H1 (cell line): ENCODE results near the gene POLR3GL. TPM values are rescaled to one million over a fixed set of nuclear protein-coding genes. Genes with fewer than 3 reads are reported as not detected.
A peak's percentile ranks its signal among the peaks of the same experiment; 100 is the strongest.

Experiments used
- CTCF ChIA-PET: fragments of 300-600 bp; sonication (Branson Sonifier 250); formaldehyde crosslinking; loops from one replicate; lab custom pipeline; 2021; ENCODE audit not compliant: partially characterized antibody; lab: Charles Lee
- POLR2A ChIA-PET: fragments of 300-600 bp; sonication (Branson Sonifier 250); formaldehyde crosslinking; loops from one replicate; lab custom pipeline; 2021; ENCODE audit warnings: inconsistent platforms; ENCODE audit not compliant: partially characterized antibody; lab: Charles Lee
- DNase-seq, 2 experiments: peaks; one replicate each; pipeline versions ENCODE4 v3.0.0 to v3.0.0-alpha.2; 2010 to 2022; ENCODE audit warnings: low spot score in 2 of 2, low read depth in 1 of 2, mixed read lengths in 1 of 2
- FAIRE-seq: peaks from 2 replicates; lab custom pipeline; 2011; peaks lifted over from hg19 to GRCh38; lab: Jason Lieb, UNC
- H2AFZ ChIP-seq: 2 replicates; pipeline ENCODE4 v1.8.1; 2012; ENCODE audit warnings: low read length, inconsistent platforms
- H2AK5ac ChIP-seq: 2 replicates; pipeline ENCODE4 v1.6.1; 2013; ENCODE audit warnings: low read depth, low read length
- H2BK120ac ChIP-seq: replicated peaks from 2 replicates; pipeline ENCODE3; 2013; ENCODE audit warnings: low read depth, low read length, inconsistent platforms
- H2BK12ac ChIP-seq: 2 replicates; pipeline ENCODE4 v1.6.1; 2013; ENCODE audit warnings: low read depth, low read length
- H2BK15ac ChIP-seq: 2 replicates; pipeline ENCODE4 v1.6.1; 2013; ENCODE audit warnings: low read length
- H2BK20ac ChIP-seq: 2 replicates; pipeline ENCODE4 v1.6.1; 2013; ENCODE audit warnings: low read length
- H2BK5ac ChIP-seq: 2 replicates; pipeline ENCODE4 v1.6.1; 2013; ENCODE audit warnings: low read depth, low read length
- H3K14ac ChIP-seq: 2 replicates; pipeline ENCODE4 v1.6.1; 2013; ENCODE audit warnings: inconsistent platforms; ENCODE audit not compliant: insufficient read length
- H3K18ac ChIP-seq: 2 replicates; pipeline ENCODE4 v1.6.1; 2013; ENCODE audit warnings: low read length; ENCODE audit errors: extremely low read depth
- H3K23ac ChIP-seq: 2 replicates; pipeline ENCODE4 v1.6.1; 2013; ENCODE audit warnings: inconsistent platforms; ENCODE audit not compliant: insufficient read length
- H3K23me2 ChIP-seq: 2 replicates; pipeline ENCODE4 v1.6.1; 2013; ENCODE audit warnings: low read depth, low read length
- H3K27ac ChIP-seq: 2 replicates; pipeline ENCODE4 v1.6.1; 2011; ENCODE audit warnings: low read depth, low read length, inconsistent platforms
- H3K27me3 ChIP-seq, 4 experiments: replicated peaks in 1 of 4; 1 replicate in 1 of 4; 2 replicates in 3 of 4; pipeline versions ENCODE4 v1.6.1 to v1.8.1; 2011 to 2013; ENCODE audit warnings: low read length in 3 of 4, mild to moderate bottlenecking in 3 of 4, inconsistent platforms in 2 of 4, mixed read lengths in 2 of 4, moderate library complexity in 1 of 4; ENCODE audit not compliant: control insufficient read depth in 3 of 4, insufficient read depth in 3 of 4; ENCODE audit errors: extremely low read depth in 1 of 4
- H3K36me3 ChIP-seq, 4 experiments: 2 replicates each; pipeline versions ENCODE4 v1.6.1 to v1.8.1; 2011 to 2013; ENCODE audit warnings: mild to moderate bottlenecking in 4 of 4, low read length in 3 of 4, moderate library complexity in 2 of 4, control low read depth in 1 of 4, inconsistent platforms in 1 of 4; ENCODE audit not compliant: insufficient read depth in 4 of 4, control insufficient read depth in 2 of 4
- H3K4ac ChIP-seq: replicated peaks from 2 replicates; pipeline ENCODE3; 2013; ENCODE audit warnings: low read length, low read depth, mixed read lengths, inconsistent platforms; ENCODE audit not compliant: insufficient read length
- H3K4me1 ChIP-seq, 4 experiments: replicated peaks in 1 of 4; 1 replicate in 1 of 4; 2 replicates in 3 of 4; pipeline versions ENCODE4 v1.6.1 to v1.8.1; 2011 to 2013; ENCODE audit warnings: low read length in 3 of 4, inconsistent platforms in 2 of 4, mixed read lengths in 1 of 4; ENCODE audit not compliant: insufficient read depth in 4 of 4, control insufficient read depth in 3 of 4
- H3K4me2 ChIP-seq, 2 experiments: 2 replicates each; pipeline versions ENCODE4 v1.6.1 to v1.8.1; 2011 to 2013; ENCODE audit warnings: low read depth in 2 of 2, low read length in 2 of 2, control low read depth in 1 of 2, inconsistent platforms in 1 of 2, mild to moderate bottlenecking in 1 of 2; ENCODE audit not compliant: insufficient read depth in 1 of 2
- H3K4me3 ChIP-seq, 4 experiments: fragments of 200-600, 300-600 bp in 1 of 4; sonication (generic), shearing (Covaris generic), sonication (Bioruptor Twin) in 1 of 4; 2 replicates each; pipeline versions ENCODE4 v1.5.1 to v1.8.1; 2011 to 2016; ENCODE audit warnings: low read length in 4 of 4, low read depth in 3 of 4, control low read depth in 2 of 4, inconsistent platforms in 2 of 4, mild to moderate bottlenecking in 2 of 4, mixed read lengths in 1 of 4, moderate library complexity in 1 of 4; ENCODE audit not compliant: insufficient read depth in 2 of 4; ENCODE audit errors: extremely low read depth in 1 of 4
- H3K56ac ChIP-seq: replicated peaks from 2 replicates; pipeline ENCODE3; 2013; ENCODE audit warnings: low read depth, mild to moderate bottlenecking, mixed read lengths, low read length, inconsistent platforms; ENCODE audit not compliant: insufficient read length
- H3K79me1 ChIP-seq: 2 replicates; pipeline ENCODE4 v1.6.1; 2013; ENCODE audit warnings: low read depth, low read length, control low read depth
- H3K79me2 ChIP-seq, 2 experiments: 2 replicates each; pipeline versions ENCODE4 v1.6.1 to v1.8.1; 2012 to 2013; ENCODE audit warnings: low read length in 2 of 2, mild to moderate bottlenecking in 2 of 2, inconsistent platforms in 1 of 2; ENCODE audit not compliant: insufficient read depth in 2 of 2, control insufficient read depth in 1 of 2
- H3K9ac ChIP-seq, 4 experiments: replicated peaks in 1 of 4; 1 replicate in 1 of 4; 2 replicates in 3 of 4; pipeline versions ENCODE4 v1.6.1 to v1.8.1; 2011 to 2013; ENCODE audit warnings: low read depth in 3 of 4, low read length in 3 of 4, control low read depth in 2 of 4, mild to moderate bottlenecking in 2 of 4, moderate library complexity in 2 of 4, inconsistent platforms in 1 of 4; ENCODE audit errors: extremely low read depth in 1 of 4
- H3K9me3 ChIP-seq, 2 experiments: 2 replicates each; pipeline versions ENCODE4 v1.6.1 to v1.8.1; 2012 to 2013; ENCODE audit warnings: mild to moderate bottlenecking in 2 of 2, moderate library complexity in 2 of 2, control low read depth in 1 of 2, inconsistent platforms in 1 of 2, low read depth in 1 of 2, low read length in 1 of 2, mixed read lengths in 1 of 2; ENCODE audit not compliant: insufficient read depth in 2 of 2
- H4K20me1 ChIP-seq, 2 experiments: replicated peaks in 1 of 2; 2 replicates each; pipeline versions ENCODE3 to v1.8.1; 2011 to 2013; ENCODE audit warnings: inconsistent platforms in 2 of 2, low read length in 2 of 2, mild to moderate bottlenecking in 1 of 2; ENCODE audit not compliant: insufficient read depth in 2 of 2, control insufficient read depth in 1 of 2
- H4K5ac ChIP-seq: 2 replicates; pipeline ENCODE4 v1.6.1; 2013; ENCODE audit warnings: low read length, low read depth, mixed read lengths, inconsistent platforms; ENCODE audit not compliant: insufficient read length
- H4K8ac ChIP-seq: 2 replicates; pipeline ENCODE4 v1.8.0; 2013; ENCODE audit warnings: mild to moderate bottlenecking, moderate library complexity, low read length, inconsistent platforms; ENCODE audit not compliant: insufficient read depth; ENCODE audit errors: extremely low read depth
- H4K91ac ChIP-seq: replicated peaks from 2 replicates; pipeline ENCODE3; 2013; ENCODE audit warnings: low read length, mixed read lengths, inconsistent platforms; ENCODE audit not compliant: insufficient read length
- CBX5 ChIP-seq: fragments of 300-800, 300-1000 bp; sonication (generic); IDR thresholded peaks from 2 replicates; pipeline ENCODE4 v1.7.1; 2016; ENCODE audit warnings: antibody characterized with exemption, low read length, low read depth
- SAP30 ChIP-seq: fragments of 300-600 bp; sonication (generic); IDR thresholded peaks from 2 replicates; pipeline ENCODE4 v1.7.1; 2012; ENCODE audit warnings: low read length, moderate library complexity, mild to moderate bottlenecking, inconsistent platforms; ENCODE audit not compliant: insufficient read depth, insufficient replicate concordance
- WGBS, 2 experiments: shearing (Covaris generic) in 1 of 2; methylation state at CpG; one replicate each; pipeline versions ENCODE4 v1.1.6 to v1.1.7; 2013 to 2015; ENCODE audit warnings: low lambda C conversion rate in 2 of 2, mixed read lengths in 2 of 2, inconsistent platforms in 1 of 2, low coverage in 1 of 2, missing lambda C conversion rate in 1 of 2; ENCODE audit not compliant: insufficient replicate concordance in 2 of 2, insufficient coverage in 1 of 2, insufficient read length in 1 of 2; ENCODE audit errors: extremely low coverage in 1 of 2, missing lambda C conversion rate in 1 of 2; 5-methylcytosine and 5-hydroxymethylcytosine counted together
- polyA plus RNA-seq, 7 experiments: library from polyadenylated mRNA; depleted of rRNA in 3 of 7; stranded (reverse) in 5 of 7; unstranded in 2 of 7; fragments of >200 nt in 5 of 7; fragments of 200-250 nt in 2 of 7; gene quantifications; 1 replicate in 5 of 7; 2 replicates in 1 of 7; 4 replicates in 1 of 7; pipeline versions ENCODE4 v1.2.1 to v1.2.3, GENCODE V29; 2011 to 2013; ENCODE audit warnings: missing spikeins in 2 of 7, mixed read lengths in 2 of 7
- total RNA-seq: library from RNA; stranded (reverse); fragmentation: NEBNext Ultra II Directional; extraction: Animal tissue kit (Norgen Biotek cat#: 25700); gene quantifications from 2 replicates; pipeline ENCODE4 v1.2.1, GENCODE V29; 2021

The POLR3GL gene
- total and polyA plus RNA-seq, 2 of the 8 experiments (the other 6 are each of a cell fraction or from before 2014, with no cell fraction given) = 3.1 to 3.9 TPM

DNA sequence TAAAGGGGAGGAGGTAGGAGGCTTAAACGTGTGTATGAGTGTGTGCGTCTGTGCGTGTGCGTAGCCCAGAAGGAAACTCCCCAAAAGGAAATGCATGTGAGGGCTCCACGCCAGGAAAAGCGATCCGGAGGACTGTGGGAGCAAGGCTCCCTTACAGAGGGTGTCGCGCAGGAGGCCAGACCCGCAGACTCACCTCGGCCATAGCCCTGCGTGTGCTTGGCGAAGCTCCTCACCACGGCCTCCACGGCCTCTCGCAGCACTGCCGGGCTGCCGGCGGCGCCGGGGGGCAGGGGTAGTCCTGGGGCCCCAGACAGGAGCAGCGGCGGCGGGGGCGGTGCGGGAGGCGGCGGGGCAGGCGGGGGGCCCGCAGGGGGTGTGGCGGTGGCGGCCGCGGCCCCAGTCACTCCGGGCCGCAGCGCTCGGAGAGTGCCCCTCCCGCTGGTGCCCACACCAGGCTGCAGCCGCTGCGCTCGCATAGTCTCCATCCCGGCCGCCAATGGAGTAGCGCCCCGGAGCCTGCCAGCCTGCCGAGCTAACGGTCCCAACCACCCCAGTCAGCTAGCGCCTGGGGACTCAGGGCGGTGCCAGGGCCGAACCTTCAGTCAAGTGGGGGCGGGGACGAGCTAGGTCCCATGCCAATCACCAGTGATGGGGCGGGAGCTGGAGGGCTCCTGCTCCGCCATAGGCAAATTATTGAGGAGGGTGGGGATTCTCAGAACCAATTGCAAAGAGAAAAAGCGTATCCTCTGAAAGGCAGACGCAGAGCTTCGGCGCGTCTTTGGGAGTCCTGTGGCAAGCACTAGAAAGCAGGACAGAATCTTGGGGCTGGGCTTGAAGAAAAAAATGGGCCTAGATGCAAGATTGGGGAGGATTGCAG is 6.8 kb upstream of the POLR3GL start, which contains the start of gene LIX1L:
Gene LIX1L (minus strand): TSS at position 575 of the 877 bp plus-strand sequence. CDS start 90 bp downstream, at position 485.
- H3K4me2 ChIP-seq = peak within 1 kb of the TSS; percentile 72 to 85
- DNase-seq (peak; percentile 83 to 93), FAIRE-seq (peak; percentile 62)
- no peak within 1 kb of the TSS; a peak in 2 of 7 replicates for H3K9ac ChIP-seq
- no peak within 1 kb of the TSS for H2BK12ac ChIP-seq
- H3K27ac ChIP-seq = no peak within 1 kb of the TSS
- H2BK20ac ChIP-seq = no peak within 1 kb of the TSS
- peaks cover 0 to 15% (median 9%) of the 10 kb centered on the region in 4 experiments; a peak in 6 of 7 replicates for H3K4me1 ChIP-seq
- no peak within 1 kb of the TSS for H2BK5ac ChIP-seq
- H4K91ac ChIP-seq = no peak within 1 kb of the TSS
- H3K23ac ChIP-seq = no peak within 1 kb of the TSS
- no peak within 1 kb of the TSS for H3K14ac ChIP-seq
- H3K18ac ChIP-seq = no peak within 1 kb of the TSS
- H3K27me3 ChIP-seq = peaks cover 17 to 66% (median 52%) of the 10 kb centered on the region in 4 experiments
- peaks cover 22% of the 10 kb centered on the region for H3K23me2 ChIP-seq
- CTCF ChIA-PET = interaction anchor here (0.6 to 3.4 kb wide), 13 partner anchors 9 to 112 kb away, joined by 3 to 18 read pairs (median 3); partner anchors contain the start of genes ITGA10, NUDT17 and RBM8A
- H3K4ac ChIP-seq = no peak within 1 kb of the TSS
- POLR2A ChIA-PET = interaction anchor here (0.6 to 5.3 kb wide), 8 partner anchors 10 to 82 kb away, joined by 3 to 31 read pairs (median 4); partner anchors contain the start of genes PEX11B, RBM8A and TXNIP
- H2AK5ac ChIP-seq = no peak within 1 kb of the TSS
- no peaks in the 10 kb centered on the region for H3K79me2 ChIP-seq
- H3K4me3 ChIP-seq = peak within 1 kb of the TSS; percentile 42 to 67 (median 52)
- no peak within 1 kb of the TSS for H2BK120ac ChIP-seq
- H3K9me3 ChIP-seq = no peaks in the 10 kb centered on the region
- peak within 1 kb of the TSS; percentile 90 for H2AFZ ChIP-seq
- H4K20me1 ChIP-seq = peaks cover 0 to 2% of the 10 kb centered on the region in 2 experiments
- no peak within 1 kb of the TSS for H4K5ac ChIP-seq
- H4K8ac ChIP-seq = no peak within 1 kb of the TSS
- H3K79me1 ChIP-seq = no peaks in the 10 kb centered on the region
- 2% methylated on average over 33 of the region's 60 CpGs; no CpG with 5 or more reads in 1 of the 2 experiments for WGBS, 2 experiments
- H2BK15ac ChIP-seq = no peak within 1 kb of the TSS
- H3K56ac ChIP-seq = no peak within 1 kb of the TSS
- H3K36me3 ChIP-seq = no peaks in the 10 kb centered on the region
- TF ChIP-seq CBX5 (no peak), SAP30 (no peak)
